Body of pancreas (tissue), 4 donors: Measurements from ENCODE around the gene LIMK1.

ENCODE experiments used
- POLR2A ChIP-seq, 3 donors: fragments of 450-650 bp; IDR thresholded peaks; one replicate each; pipeline ENCODE4 v1.6.1; 2016; ENCODE audit warnings: antibody characterized with exemption in 3 of 3, mild to moderate bottlenecking in 2 of 3
- TF ChIP-seq, protein P1 (sequence below), 7 experiments: fragments of 450-650 bp in 4 of 7; fragments of 200-600 bp in 3 of 7; sonication (generic) in 3 of 7; IDR thresholded peaks; one replicate each; pipeline ENCODE4 v1.5.1; 2016 to 2019; ENCODE audit warnings: antibody characterized with exemption in 7 of 7

DNA sequence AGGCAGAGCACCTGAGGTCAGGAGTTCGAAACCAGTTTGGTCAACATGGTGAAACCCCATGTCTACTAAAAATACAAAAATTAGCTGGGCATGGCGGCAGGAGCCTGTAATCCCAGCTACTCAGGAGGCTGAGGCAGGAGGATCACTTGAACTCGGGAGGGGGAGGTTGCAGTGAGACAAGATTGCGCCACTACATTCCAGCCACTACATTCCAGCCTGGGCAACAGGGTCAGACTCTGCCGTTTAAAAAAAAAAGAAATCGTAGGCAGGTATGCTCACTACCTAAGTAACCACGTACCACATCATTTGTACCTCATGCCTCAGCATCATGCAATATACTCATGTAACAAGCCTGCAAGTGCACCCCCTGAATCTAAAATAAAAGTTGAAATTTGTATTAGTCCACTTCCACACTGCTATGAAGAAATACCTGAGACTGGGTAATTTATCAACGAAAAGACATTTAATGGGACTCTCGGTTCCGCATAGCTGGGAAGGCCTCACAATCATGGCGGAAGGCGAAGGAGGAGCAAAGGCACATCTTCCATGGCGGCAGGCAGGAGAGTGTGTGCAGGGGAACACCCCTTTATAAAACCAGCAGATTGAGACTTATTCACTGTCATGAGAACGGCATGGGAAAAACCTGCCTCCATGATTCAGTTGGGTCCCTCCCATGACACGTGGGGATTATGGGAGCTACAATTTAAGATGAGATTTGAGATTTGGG lies 82.4 kb downstream of the LIMK1 start:
- TF ChIP-seq POLR2A (IDR thresholded peaks at IDR 0.05): no peak
- TF ChIP-seq, protein P1, sequence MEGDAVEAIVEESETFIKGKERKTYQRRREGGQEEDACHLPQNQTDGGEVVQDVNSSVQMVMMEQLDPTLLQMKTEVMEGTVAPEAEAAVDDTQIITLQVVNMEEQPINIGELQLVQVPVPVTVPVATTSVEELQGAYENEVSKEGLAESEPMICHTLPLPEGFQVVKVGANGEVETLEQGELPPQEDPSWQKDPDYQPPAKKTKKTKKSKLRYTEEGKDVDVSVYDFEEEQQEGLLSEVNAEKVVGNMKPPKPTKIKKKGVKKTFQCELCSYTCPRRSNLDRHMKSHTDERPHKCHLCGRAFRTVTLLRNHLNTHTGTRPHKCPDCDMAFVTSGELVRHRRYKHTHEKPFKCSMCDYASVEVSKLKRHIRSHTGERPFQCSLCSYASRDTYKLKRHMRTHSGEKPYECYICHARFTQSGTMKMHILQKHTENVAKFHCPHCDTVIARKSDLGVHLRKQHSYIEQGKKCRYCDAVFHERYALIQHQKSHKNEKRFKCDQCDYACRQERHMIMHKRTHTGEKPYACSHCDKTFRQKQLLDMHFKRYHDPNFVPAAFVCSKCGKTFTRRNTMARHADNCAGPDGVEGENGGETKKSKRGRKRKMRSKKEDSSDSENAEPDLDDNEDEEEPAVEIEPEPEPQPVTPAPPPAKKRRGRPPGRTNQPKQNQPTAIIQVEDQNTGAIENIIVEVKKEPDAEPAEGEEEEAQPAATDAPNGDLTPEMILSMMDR (IDR thresholded peaks at IDR 0.05): no peak
